Liver (tissue), 9 donors: ENCODE results near the gene GALNT6. TPM values are rescaled to one million over a fixed set of nuclear protein-coding genes. Genes with fewer than 3 reads are reported as not detected.
A peak's percentile ranks its signal among the peaks of the same experiment; 100 is the strongest.

Experiments
- DNase-seq: peaks from one replicate; pipeline ENCODE4 v3.0.0-alpha.2; 2017; ENCODE audit warnings: low spot score
- H3K27ac ChIP-seq, 2 donors: one replicate each; pipeline ENCODE4 v1.7.0; 2013; ENCODE audit warnings: inconsistent platforms in 2 of 2, low read length in 2 of 2, control low read depth in 1 of 2, low read depth in 1 of 2, mild to moderate bottlenecking in 1 of 2
- H3K27me3 ChIP-seq, 4 donors: one replicate each; pipeline versions ENCODE4 v1.6.1 to v1.7.0; 2013; ENCODE audit warnings: low read length in 3 of 4, inconsistent platforms in 1 of 4, mild to moderate bottlenecking in 1 of 4, moderate library complexity in 1 of 4; ENCODE audit not compliant: control insufficient read depth in 4 of 4, insufficient read depth in 4 of 4
- H3K36me3 ChIP-seq, 4 donors: one replicate each; pipeline versions ENCODE4 v1.6.1 to v1.7.0; 2013; ENCODE audit warnings: low read length in 3 of 4, mild to moderate bottlenecking in 3 of 4, low read depth in 1 of 4, moderate library complexity in 1 of 4; ENCODE audit not compliant: control insufficient read depth in 4 of 4, insufficient read depth in 3 of 4
- H3K4me1 ChIP-seq, 4 donors: one replicate each; pipeline versions ENCODE4 v1.6.1 to v1.7.0; 2013; ENCODE audit warnings: low read length in 3 of 4, mild to moderate bottlenecking in 3 of 4, moderate library complexity in 1 of 4; ENCODE audit not compliant: control insufficient read depth in 4 of 4, insufficient read depth in 4 of 4
- H3K4me3 ChIP-seq, 3 donors: one replicate each; pipeline versions ENCODE4 v1.6.1 to v1.7.0; 2013; ENCODE audit warnings: low read length in 3 of 3, control low read depth in 1 of 3, low read depth in 1 of 3, mild to moderate bottlenecking in 1 of 3
- H3K9ac ChIP-seq, 2 donors: one replicate each; pipeline ENCODE4 v1.7.0; 2013; ENCODE audit warnings: low read length in 2 of 2, mild to moderate bottlenecking in 2 of 2, moderate library complexity in 2 of 2, control low read depth in 1 of 2, low read depth in 1 of 2
- H3K9me3 ChIP-seq, 4 donors: one replicate each; pipeline versions ENCODE4 v1.6.1 to v1.7.0; 2013; ENCODE audit warnings: low read length in 3 of 4; ENCODE audit not compliant: control insufficient read depth in 4 of 4
- ATF3 ChIP-seq: IDR thresholded peaks from 2 replicates; pipeline ENCODE4 v1.6.1; 2016; ENCODE audit warnings: antibody characterized with exemption
- CTCF ChIP-seq: fragments of 150-350 bp; IDR thresholded peaks from 2 replicates; pipeline ENCODE4 v1.5.1; 2017; ENCODE audit warnings: improper control_type of control experiment, low read depth, low read length; ENCODE audit not compliant: missing input control
- EGR1 ChIP-seq, 2 donors: IDR thresholded peaks; 2 replicates each; pipeline ENCODE4 v1.6.1; 2016 to 2018; ENCODE audit warnings: antibody characterized with exemption in 2 of 2, low read depth in 2 of 2
- FOXA1 ChIP-seq: IDR thresholded peaks from 2 replicates; pipeline ENCODE4 v1.6.1; 2016; ENCODE audit warnings: antibody characterized with exemption
- FOXA2 ChIP-seq: IDR thresholded peaks from 2 replicates; pipeline ENCODE4 v1.6.1; 2016; ENCODE audit warnings: antibody characterized with exemption
- GABPA ChIP-seq, 2 donors: IDR thresholded peaks in 1 of 2; conservative IDR thresholded peaks in 1 of 2; 2 replicates each; pipeline ENCODE4 v1.6.1; 2016; ENCODE audit warnings: antibody characterized with exemption in 2 of 2, mild to moderate bottlenecking in 1 of 2, moderate library complexity in 1 of 2
- HNF4A ChIP-seq, 2 donors: conservative IDR thresholded peaks; 2 replicates each; pipeline ENCODE4 v1.6.1; 2016; ENCODE audit warnings: antibody characterized with exemption in 2 of 2, mild to moderate bottlenecking in 2 of 2
- HNF4G ChIP-seq: IDR thresholded peaks from 2 replicates; pipeline ENCODE4 v1.6.1; 2016; ENCODE audit warnings: antibody characterized with exemption
- JUND ChIP-seq, 2 donors: IDR thresholded peaks; 2 replicates each; pipeline ENCODE4 v1.6.1; 2016; ENCODE audit warnings: antibody characterized with exemption in 2 of 2
- MAX ChIP-seq: IDR thresholded peaks from 2 replicates; pipeline ENCODE4 v1.6.1; 2016; ENCODE audit warnings: antibody characterized with exemption
- NR2F2 ChIP-seq: IDR thresholded peaks from 2 replicates; pipeline ENCODE4 v1.6.1; 2016; ENCODE audit warnings: antibody characterized with exemption
- RAD21 ChIP-seq, 2 donors: IDR thresholded peaks; 2 replicates each; pipeline ENCODE4 v1.6.1; 2016; ENCODE audit warnings: antibody characterized with exemption in 2 of 2, mild to moderate bottlenecking in 2 of 2
- RXRA ChIP-seq, 2 donors: IDR thresholded peaks; 2 replicates each; pipeline ENCODE4 v1.6.1; 2017 to 2018; ENCODE audit warnings: antibody characterized with exemption in 2 of 2, mild to moderate bottlenecking in 1 of 2
- SP1 ChIP-seq: IDR thresholded peaks from 2 replicates; pipeline ENCODE4 v1.6.1; 2018; ENCODE audit warnings: antibody characterized with exemption, mild to moderate bottlenecking
- TAF1 ChIP-seq: conservative IDR thresholded peaks from 2 replicates; pipeline ENCODE4 v1.6.1; 2016; ENCODE audit warnings: antibody characterized with exemption, mild to moderate bottlenecking
- YY1 ChIP-seq: IDR thresholded peaks from 2 replicates; pipeline ENCODE4 v1.6.1; 2016; ENCODE audit warnings: antibody characterized with exemption, mild to moderate bottlenecking
- WGBS: extraction: QIAGEN DNeasy Blood & Tissue Kit; methylation state at CpG from one replicate; pipeline ENCODE4 v1.1.7; 2013; 5-methylcytosine and 5-hydroxymethylcytosine counted together
- polyA plus RNA-seq, 2 donors: library from polyadenylated mRNA; stranded (reverse) in 1 of 2; unstranded in 1 of 2; fragments of 200-250 nt in 1 of 2; fragments of >200 nt in 1 of 2; fragmentation: Nextera tagmentation in 1 of 2; extraction: Ambion mirVana in 1 of 2; gene quantifications; one replicate each; pipeline versions ENCODE4 v1.2.1 to v1.2.3, GENCODE V29; 2013 to 2015
- total RNA-seq, 2 donors: library from RNA; depleted of rRNA; stranded (reverse); fragments of >200 nt; gene quantifications; one replicate each; pipeline ENCODE4 v1.2.3, GENCODE V29; 2014
- TF ChIP-seq, protein P1 (sequence below): IDR thresholded peaks from 2 replicates; pipeline ENCODE4 v1.6.1; 2016; ENCODE audit warnings: antibody characterized with exemption, mild to moderate bottlenecking
- TF ChIP-seq, protein P2 (sequence below): IDR thresholded peaks from 2 replicates; pipeline ENCODE4 v1.6.1; 2016; ENCODE audit warnings: antibody characterized with exemption
- donor health status: healthy.
- donor health status: healthy.
- donor health status: healthy.
- donor health status: healthy.
- donor health status: healthy.

GALNT6 gene
- total and polyA plus RNA-seq, 4 donors, result 0.40 to 24.1 (median 1.2) TPM

DNA sequence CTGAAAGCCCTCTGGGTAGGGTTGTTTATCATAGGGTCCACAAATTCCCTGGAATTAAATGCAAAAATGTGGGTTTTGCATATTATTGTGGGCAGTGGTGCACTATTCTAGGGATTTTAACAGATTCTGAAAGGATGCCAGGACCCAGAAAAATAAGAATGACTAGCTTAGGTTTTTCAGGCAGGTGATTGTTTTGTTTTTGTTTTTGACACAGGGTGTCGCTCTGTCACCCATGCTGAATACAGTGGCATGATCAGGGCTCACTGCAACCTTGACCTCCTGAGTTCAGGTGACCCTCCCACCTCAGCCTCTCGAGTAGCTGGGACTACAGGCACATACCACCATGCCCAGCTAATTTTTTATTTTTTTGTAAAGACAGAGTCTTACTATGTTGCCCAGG, 19.2 kb downstream of the GALNT6 start:
- Histone ChIP-seq H3K4me1 (peaks cover 0 to 11% (median 4%) of the 10 kb centered on the region in 4 donors), H3K27me3 (no peaks in the 10 kb centered on the region), H3K4me3 (no peak overlapping the region), H3K9ac (peak overlapping the region; percentile 18 to 84), H3K9me3 (no peaks in the 10 kb centered on the region), H3K36me3 (no peaks in the 10 kb centered on the region), H3K27ac (peak overlapping the region; percentile 87 to 92)
- no peak for TF ChIP-seq SP1
- TF ChIP-seq RAD21 (IDR thresholded peaks at IDR 0.05), result peak in 1 of 2 donors; percentile 46
- no peak for DNase-seq
- 49% methylated on average over 2 of the region's 2 CpGs for WGBS

- H3K4me3 ChIP-seq, result no peak overlapping the region
- H3K9me3 ChIP-seq, result no peaks in the 10 kb centered on the region
- peak overlapping the region; percentile 18 to 84 for H3K9ac ChIP-seq
- no peaks in the 10 kb centered on the region for H3K27me3 ChIP-seq
- TF ChIP-seq GABPA (IDR thresholded peaks at IDR 0.05 in 1 of 2, conservative IDR thresholded peaks at IDR 0.05 in 1 of 2) (peak in 1 of 2 donors; percentile 49), RXRA (IDR thresholded peaks at IDR 0.05) (peak; percentile 88 to 95), TAF1 (peak; percentile 43), ATF3 (peak; percentile 75), YY1 (peak; percentile 89), EGR1 (IDR thresholded peaks at IDR 0.05; ENCODE audit: low read depth in 2 of 2) (peak in 1 of 2 donors; percentile 61), MAX (peak; percentile 98), HNF4A (conservative IDR thresholded peaks at IDR 0.05) (peak; percentile 81 to 88), FOXA1 (peak; percentile 70), NR2F2 (peak; percentile 76), JUND (IDR thresholded peaks at IDR 0.05) (peak; percentile 93 to 98), RAD21 (IDR thresholded peaks at IDR 0.05) (peak; percentile 4 to 15), HNF4G (no peak), FOXA2 (peak; percentile 45), CTCF (no peak), SP1 (peak; percentile 99)
- TF ChIP-seq, protein P1, sequence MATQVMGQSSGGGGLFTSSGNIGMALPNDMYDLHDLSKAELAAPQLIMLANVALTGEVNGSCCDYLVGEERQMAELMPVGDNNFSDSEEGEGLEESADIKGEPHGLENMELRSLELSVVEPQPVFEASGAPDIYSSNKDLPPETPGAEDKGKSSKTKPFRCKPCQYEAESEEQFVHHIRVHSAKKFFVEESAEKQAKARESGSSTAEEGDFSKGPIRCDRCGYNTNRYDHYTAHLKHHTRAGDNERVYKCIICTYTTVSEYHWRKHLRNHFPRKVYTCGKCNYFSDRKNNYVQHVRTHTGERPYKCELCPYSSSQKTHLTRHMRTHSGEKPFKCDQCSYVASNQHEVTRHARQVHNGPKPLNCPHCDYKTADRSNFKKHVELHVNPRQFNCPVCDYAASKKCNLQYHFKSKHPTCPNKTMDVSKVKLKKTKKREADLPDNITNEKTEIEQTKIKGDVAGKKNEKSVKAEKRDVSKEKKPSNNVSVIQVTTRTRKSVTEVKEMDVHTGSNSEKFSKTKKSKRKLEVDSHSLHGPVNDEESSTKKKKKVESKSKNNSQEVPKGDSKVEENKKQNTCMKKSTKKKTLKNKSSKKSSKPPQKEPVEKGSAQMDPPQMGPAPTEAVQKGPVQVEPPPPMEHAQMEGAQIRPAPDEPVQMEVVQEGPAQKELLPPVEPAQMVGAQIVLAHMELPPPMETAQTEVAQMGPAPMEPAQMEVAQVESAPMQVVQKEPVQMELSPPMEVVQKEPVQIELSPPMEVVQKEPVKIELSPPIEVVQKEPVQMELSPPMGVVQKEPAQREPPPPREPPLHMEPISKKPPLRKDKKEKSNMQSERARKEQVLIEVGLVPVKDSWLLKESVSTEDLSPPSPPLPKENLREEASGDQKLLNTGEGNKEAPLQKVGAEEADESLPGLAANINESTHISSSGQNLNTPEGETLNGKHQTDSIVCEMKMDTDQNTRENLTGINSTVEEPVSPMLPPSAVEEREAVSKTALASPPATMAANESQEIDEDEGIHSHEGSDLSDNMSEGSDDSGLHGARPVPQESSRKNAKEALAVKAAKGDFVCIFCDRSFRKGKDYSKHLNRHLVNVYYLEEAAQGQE, result peak; percentile 91
- TF ChIP-seq, protein P2, sequence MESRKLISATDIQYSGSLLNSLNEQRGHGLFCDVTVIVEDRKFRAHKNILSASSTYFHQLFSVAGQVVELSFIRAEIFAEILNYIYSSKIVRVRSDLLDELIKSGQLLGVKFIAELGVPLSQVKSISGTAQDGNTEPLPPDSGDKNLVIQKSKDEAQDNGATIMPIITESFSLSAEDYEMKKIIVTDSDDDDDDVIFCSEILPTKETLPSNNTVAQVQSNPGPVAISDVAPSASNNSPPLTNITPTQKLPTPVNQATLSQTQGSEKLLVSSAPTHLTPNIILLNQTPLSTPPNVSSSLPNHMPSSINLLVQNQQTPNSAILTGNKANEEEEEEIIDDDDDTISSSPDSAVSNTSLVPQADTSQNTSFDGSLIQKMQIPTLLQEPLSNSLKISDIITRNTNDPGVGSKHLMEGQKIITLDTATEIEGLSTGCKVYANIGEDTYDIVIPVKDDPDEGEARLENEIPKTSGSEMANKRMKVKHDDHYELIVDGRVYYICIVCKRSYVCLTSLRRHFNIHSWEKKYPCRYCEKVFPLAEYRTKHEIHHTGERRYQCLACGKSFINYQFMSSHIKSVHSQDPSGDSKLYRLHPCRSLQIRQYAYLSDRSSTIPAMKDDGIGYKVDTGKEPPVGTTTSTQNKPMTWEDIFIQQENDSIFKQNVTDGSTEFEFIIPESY, result peak; percentile 78
- DNase-seq, result no peak
- 30% methylated on average over 8 of the region's 8 CpGs for WGBS
- H3K36me3 ChIP-seq, result no peaks in the 10 kb centered on the region
- H3K27ac ChIP-seq, result peak overlapping the region; percentile 87 to 92
- peaks cover 0 to 11% (median 4%) of the 10 kb centered on the region in 4 donors for H3K4me1 ChIP-seq
Measured at GRCh38 chr12:51371295-51371953, 19.8 kb downstream of the GALNT6 start.
